OCI-LY7 (cell line): ENCODE measurements around the gene GNAZ.

Experiments used
- CTCF ChIP-seq: fragments of 200-600 bp; sonication (generic); conservative IDR thresholded peaks from 2 replicates; pipeline ENCODE4 v1.5.1; 2014; ENCODE audit warnings: mild to moderate bottlenecking, antibody characterized with exemption, low read length, moderate library complexity, mixed read lengths
- EZH2phosphoT487 ChIP-seq: fragments of 200-600 bp; sonication (generic); IDR thresholded peaks from 2 replicates; pipeline ENCODE4 v1.6.1; 2018; ENCODE audit warnings: low read depth, borderline replicate concordance, mild to moderate bottlenecking, mixed run types, antibody characterized with exemption, low read length, moderate library complexity, mixed read lengths

GRCh38 chr22:23055449-23056179 is 14.7 kb upstream of the GNAZ start:
- TF ChIP-seq CTCF (no peak), EZH2phosphoT487 (no peak)
